Karpas-422 (cell line): Measurements from ENCODE around the gene ATP9A. TPM values are rescaled to one million over a fixed set of nuclear protein-coding genes. Genes with fewer than 3 reads are reported as not detected.

Experiments
- DNase-seq: peaks from one replicate; pipeline ENCODE4 v3.0.0-alpha.2; 2015
- H2AFZ ChIP-seq: fragments of 200-600 bp; sonication (generic); 2 replicates; pipeline ENCODE4 v1.6.1; 2014; ENCODE audit warnings: antibody characterized with exemption, low read length, mixed read lengths
- H3K27ac ChIP-seq: fragments of 200-600 bp; sonication (generic); 2 replicates; pipeline ENCODE4 v1.5.1; 2014; ENCODE audit warnings: mild to moderate bottlenecking, low read length, moderate library complexity
- H3K27me3 ChIP-seq: fragments of 200-600 bp; sonication (generic); 2 replicates; pipeline ENCODE4 v1.6.1; 2014; ENCODE audit warnings: low read length, mixed read lengths
- H3K36me3 ChIP-seq: fragments of 200-600 bp; sonication (generic); 2 replicates; pipeline ENCODE4 v1.6.1; 2014; ENCODE audit warnings: low read length, mixed read lengths; ENCODE audit not compliant: insufficient read depth
- H3K4me1 ChIP-seq: fragments of 200-600 bp; sonication (generic); 2 replicates; pipeline ENCODE4 v1.6.1; 2014; ENCODE audit warnings: mild to moderate bottlenecking, low read length, mixed read lengths
- H3K4me2 ChIP-seq: fragments of 200-600 bp; sonication (generic); 2 replicates; pipeline ENCODE4 v1.6.1; 2014; ENCODE audit warnings: low read length, low read depth, mild to moderate bottlenecking; ENCODE audit not compliant: poor library complexity, severe bottlenecking
- H3K4me3 ChIP-seq: fragments of 200-600 bp; sonication (generic); 2 replicates; pipeline ENCODE4 v1.5.1; 2014; ENCODE audit warnings: mild to moderate bottlenecking, antibody characterized with exemption, low read length, mixed read lengths
- H3K79me2 ChIP-seq: fragments of 200-600 bp; sonication (generic); 2 replicates; pipeline ENCODE4 v1.6.1; 2014; ENCODE audit warnings: mild to moderate bottlenecking, low read length, mixed read lengths
- H3K9ac ChIP-seq: fragments of 200-600 bp; sonication (generic); 2 replicates; pipeline ENCODE4 v1.6.0; 2014; ENCODE audit warnings: low read length
- H3K9me2 ChIP-seq: fragments of 200-600 bp; sonication (generic), shearing (Covaris generic); replicated peaks from 2 replicates; pipeline ENCODE4 v1.6.0; 2014; ENCODE audit warnings: mild to moderate bottlenecking, low read length, moderate library complexity; ENCODE audit not compliant: insufficient read depth
- H3K9me3 ChIP-seq: fragments of 300-700, 200-600 bp; sonication (generic); 2 replicates; pipeline ENCODE4 v1.6.1; 2014; ENCODE audit warnings: low read length, mixed read lengths
- H4K20me1 ChIP-seq: fragments of 200-600 bp; sonication (generic); 2 replicates; pipeline ENCODE4 v1.6.1; 2014; ENCODE audit warnings: mild to moderate bottlenecking, antibody characterized with exemption, low read length, low read depth; ENCODE audit not compliant: insufficient read depth
- total RNA-seq: library from RNA; depleted of rRNA; stranded (reverse); fragments of >200 nt; shearing (Covaris generic); gene quantifications from 2 replicates; pipeline ENCODE4 v1.2.3, GENCODE V29; 2014; ENCODE audit warnings: low replicate concordance

The ATP9A gene
- total RNA-seq, 1 experiment from 2014 or later = 0.19 TPM

- H3K27ac ChIP-seq = no peak overlapping the region
- no peak overlapping the region for H3K4me2 ChIP-seq
- H2AFZ ChIP-seq = no peak overlapping the region
Observed at GRCh38 chr20:51700809-51701285, 67.3 kb downstream of the ATP9A start.

GRCh38 chr20:51698252-51698651 lies 69.9 kb downstream of the ATP9A start:
- Histone ChIP-seq H3K27me3 (no peaks in the 10 kb centered on the region), H4K20me1 (no peaks in the 10 kb centered on the region), H3K9me2 (no peaks in the 10 kb centered on the region), H3K4me2 (no peak overlapping the region), H3K9ac (no peak overlapping the region), H2AFZ (no peak overlapping the region), H3K79me2 (no peaks in the 10 kb centered on the region), H3K36me3 (no peaks in the 10 kb centered on the region), H3K4me1 (no peaks in the 10 kb centered on the region), H3K9me3 (no peaks in the 10 kb centered on the region), H3K4me3 (no peak overlapping the region), H3K27ac (no peak overlapping the region)
- no peak for DNase-seq

More at GRCh38 chr20:51700809-51701285, 67.3 kb downstream of the ATP9A start:
- Histone ChIP-seq H3K9ac (no peak overlapping the region), H3K9me2 (no peaks in the 10 kb centered on the region), H3K9me3 (no peaks in the 10 kb centered on the region), H3K27me3 (no peaks in the 10 kb centered on the region), H3K4me3 (no peak overlapping the region), H3K4me1 (no peaks in the 10 kb centered on the region), H4K20me1 (no peaks in the 10 kb centered on the region), H3K36me3 (no peaks in the 10 kb centered on the region), H3K79me2 (no peaks in the 10 kb centered on the region)
- DNase-seq = peak; percentile 74

DNA sequence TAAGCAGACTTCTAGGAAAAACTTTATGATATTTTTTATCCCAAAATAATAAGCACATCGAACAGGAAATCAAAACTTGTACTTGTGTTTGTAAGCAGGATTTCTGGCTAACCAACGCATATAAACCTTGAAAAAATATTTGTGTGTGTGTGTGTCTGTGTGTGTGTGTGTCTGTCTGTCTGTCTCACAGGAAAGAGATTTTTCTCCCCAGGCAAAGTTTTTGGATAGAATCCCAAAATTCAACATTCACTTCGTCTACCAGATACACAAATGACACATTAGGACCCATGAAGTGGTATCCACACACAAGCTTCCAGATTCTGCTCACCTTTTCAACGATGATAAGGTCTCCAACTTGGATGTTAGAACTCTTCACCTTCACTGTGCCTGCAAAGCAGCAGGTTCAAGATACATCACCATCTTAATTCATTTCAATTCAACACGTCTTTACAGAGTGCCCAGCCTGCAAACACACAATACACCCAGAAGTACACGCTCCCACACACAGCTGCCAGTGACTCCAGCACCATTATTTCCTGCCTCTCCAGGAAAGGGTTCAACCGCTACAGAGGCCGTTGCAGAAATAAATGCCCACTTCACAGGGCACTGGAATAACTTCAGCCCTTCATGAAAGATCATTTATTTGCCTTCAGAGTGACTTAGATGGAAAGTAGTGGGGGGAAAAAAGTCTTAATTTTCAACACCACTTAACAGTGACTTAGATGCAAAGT lies 70.9 kb downstream of the ATP9A start:
- no peaks in the 10 kb centered on the region for H3K27me3 ChIP-seq
- no peak overlapping the region for H3K9ac ChIP-seq
- no peak for DNase-seq
- no peaks in the 10 kb centered on the region for H3K36me3 ChIP-seq
- no peaks in the 10 kb centered on the region for H3K9me3 ChIP-seq
- no peaks in the 10 kb centered on the region for H3K79me2 ChIP-seq
- no peak overlapping the region for H3K27ac ChIP-seq
- no peak overlapping the region for H2AFZ ChIP-seq
- H3K4me3 ChIP-seq = no peak overlapping the region
- H4K20me1 ChIP-seq = no peaks in the 10 kb centered on the region
- H3K4me1 ChIP-seq = no peaks in the 10 kb centered on the region
- H3K9me2 ChIP-seq = no peaks in the 10 kb centered on the region
- no peak overlapping the region for H3K4me2 ChIP-seq

GRCh38 chr20:51696304-51697071 lies 71.7 kb downstream of the ATP9A start:
- Histone ChIP-seq H3K9ac (no peak overlapping the region), H3K4me1 (no peaks in the 10 kb centered on the region), H3K9me3 (no peaks in the 10 kb centered on the region), H3K36me3 (no peaks in the 10 kb centered on the region), H2AFZ (no peak overlapping the region), H4K20me1 (no peaks in the 10 kb centered on the region), H3K4me2 (no peak overlapping the region), H3K27me3 (no peaks in the 10 kb centered on the region), H3K9me2 (no peaks in the 10 kb centered on the region), H3K79me2 (no peaks in the 10 kb centered on the region), H3K4me3 (no peak overlapping the region), H3K27ac (no peak overlapping the region)
- DNase-seq = no peak

GRCh38 chr20:51695574-51696303 lies 72.5 kb downstream of the ATP9A start:
- Histone ChIP-seq H3K27me3 (no peaks in the 10 kb centered on the region), H3K4me2 (no peak overlapping the region), H3K9me2 (no peaks in the 10 kb centered on the region), H3K36me3 (no peaks in the 10 kb centered on the region), H3K27ac (no peak overlapping the region), H4K20me1 (no peaks in the 10 kb centered on the region), H3K4me1 (no peaks in the 10 kb centered on the region), H3K9ac (no peak overlapping the region), H2AFZ (no peak overlapping the region), H3K4me3 (no peak overlapping the region), H3K9me3 (no peaks in the 10 kb centered on the region), H3K79me2 (no peaks in the 10 kb centered on the region)
- DNase-seq = no peak

GRCh38 chr20:51692806-51693400 lies 75.3 kb downstream of the ATP9A start:
- Histone ChIP-seq H3K9me2 (no peaks in the 10 kb centered on the region), H3K27ac (no peak overlapping the region), H3K9me3 (no peaks in the 10 kb centered on the region), H3K36me3 (no peaks in the 10 kb centered on the region), H4K20me1 (no peaks in the 10 kb centered on the region), H3K4me3 (no peak overlapping the region), H3K79me2 (no peaks in the 10 kb centered on the region), H2AFZ (no peak overlapping the region), H3K4me1 (no peaks in the 10 kb centered on the region), H3K27me3 (no peaks in the 10 kb centered on the region), H3K4me2 (no peak overlapping the region), H3K9ac (no peak overlapping the region)
- DNase-seq = no peak

GRCh38 chr20:51691703-51692102 lies 76.5 kb downstream of the ATP9A start:
- Histone ChIP-seq H3K27me3 (no peaks in the 10 kb centered on the region), H2AFZ (no peak overlapping the region), H3K36me3 (no peaks in the 10 kb centered on the region), H3K4me2 (no peak overlapping the region), H3K9me3 (no peaks in the 10 kb centered on the region), H3K9me2 (no peaks in the 10 kb centered on the region), H3K9ac (no peak overlapping the region), H3K4me3 (no peak overlapping the region), H3K27ac (no peak overlapping the region), H3K79me2 (no peaks in the 10 kb centered on the region), H4K20me1 (no peaks in the 10 kb centered on the region), H3K4me1 (0 out of 2 replicates have a peak, but pooled peaks cover 2% of the 10 kb centered on the region)
- DNase-seq = no peak
